Occipital lobe (tissue), 2 donors: ENCODE results near the gene CYTH4. TPM values are rescaled to one million over a fixed set of nuclear protein-coding genes. Genes with fewer than 3 reads are reported as not detected.

Experiments
- DNase-seq: peaks from one replicate; lab custom pipeline; 2025; lab: John Stamatoyannopoulos, UW
- total RNA-seq: library from RNA; depleted of rRNA; stranded (reverse); fragments of >200 nt; gene quantifications from one replicate; pipeline ENCODE4 v1.2.3, GENCODE V29; 2014

Gene CYTH4
- total RNA-seq, 1 donor from 2014 or later: 2.3 TPM

DNA sequence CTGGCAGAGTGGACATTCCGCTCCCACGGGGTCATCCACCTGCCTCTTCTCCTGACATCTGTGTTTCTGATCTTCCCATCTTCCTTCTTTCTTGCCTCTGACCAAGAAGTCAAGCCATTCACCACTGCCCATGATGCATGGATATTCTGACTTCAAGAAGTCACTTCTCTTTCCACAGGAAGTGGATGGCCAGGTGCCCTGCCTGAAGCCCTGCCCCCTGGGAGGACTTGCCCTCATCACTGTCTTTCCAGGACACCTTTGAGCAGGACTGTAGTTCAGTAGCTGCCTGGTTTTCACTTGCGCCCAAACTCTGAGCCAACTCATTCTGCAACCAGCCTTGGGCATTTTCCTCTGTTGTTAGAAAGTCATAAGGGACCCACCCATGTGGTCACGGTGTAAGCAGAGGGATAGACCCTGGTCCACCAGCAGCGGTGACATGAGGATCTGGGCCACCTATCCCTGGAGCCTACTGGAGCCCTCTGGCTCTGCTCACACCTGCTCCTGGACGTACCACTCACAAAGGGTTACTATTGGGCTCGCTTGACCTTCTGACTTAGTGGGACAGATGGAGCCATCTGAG is 6.9 kb downstream of the CYTH4 start:
- no peak for DNase-seq

DNA sequence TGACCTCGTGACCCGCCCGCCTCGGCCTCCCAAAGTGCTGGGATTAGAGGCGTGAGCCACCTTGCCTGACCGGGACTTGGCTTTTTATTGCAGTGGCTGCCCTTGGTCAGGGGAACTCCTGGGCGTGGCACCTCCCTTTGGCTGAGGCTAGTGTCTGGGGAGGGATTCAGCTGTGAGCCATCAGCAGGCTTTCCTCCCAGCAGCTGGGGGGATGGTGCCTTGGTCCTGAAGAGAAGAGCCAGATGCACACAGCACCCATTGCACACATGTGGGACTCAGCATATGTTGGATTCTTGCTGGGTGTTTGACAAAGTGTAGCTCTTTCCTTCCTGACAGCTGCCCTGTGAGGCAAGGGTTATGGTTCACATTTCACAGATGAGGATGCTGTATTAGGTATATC is 8.4 kb downstream of the CYTH4 start:
- DNase-seq: no peak

DNA sequence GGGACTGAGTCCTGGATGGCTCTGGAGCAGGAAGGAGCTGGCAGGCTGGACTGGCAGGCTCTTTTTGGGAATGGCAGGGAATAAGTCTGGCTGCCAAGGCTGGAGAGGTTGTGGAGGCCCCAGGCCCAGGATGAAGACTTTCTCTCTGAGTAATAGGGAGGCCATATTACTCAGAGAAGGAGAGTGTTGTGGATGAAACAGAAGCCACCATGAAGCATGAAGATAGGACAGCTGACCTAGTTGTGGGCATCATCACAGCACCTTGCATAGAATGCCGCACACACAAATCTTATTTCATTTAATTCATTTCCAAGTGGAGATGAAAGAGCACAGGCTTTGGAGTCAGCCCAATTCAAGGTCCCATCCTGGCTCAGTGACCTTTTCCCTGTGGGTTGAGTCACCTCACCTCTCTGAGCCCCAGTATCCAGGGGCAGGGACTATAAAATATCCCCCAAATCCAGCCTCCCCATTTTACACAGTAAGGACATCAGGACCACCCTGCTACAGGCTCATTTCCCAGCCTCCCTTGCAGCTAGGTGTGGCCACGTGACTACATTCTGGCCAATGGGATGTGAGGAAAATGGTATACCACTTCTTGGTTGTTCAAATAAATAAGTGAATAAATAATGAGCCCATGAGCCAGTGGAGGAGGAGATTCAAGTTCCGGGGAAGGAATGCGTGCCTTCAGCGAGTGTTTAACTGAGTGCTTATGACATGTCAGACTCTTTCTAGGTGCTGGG is 9.4 kb downstream of the CYTH4 start:
- DNase-seq: no peak

DNA sequence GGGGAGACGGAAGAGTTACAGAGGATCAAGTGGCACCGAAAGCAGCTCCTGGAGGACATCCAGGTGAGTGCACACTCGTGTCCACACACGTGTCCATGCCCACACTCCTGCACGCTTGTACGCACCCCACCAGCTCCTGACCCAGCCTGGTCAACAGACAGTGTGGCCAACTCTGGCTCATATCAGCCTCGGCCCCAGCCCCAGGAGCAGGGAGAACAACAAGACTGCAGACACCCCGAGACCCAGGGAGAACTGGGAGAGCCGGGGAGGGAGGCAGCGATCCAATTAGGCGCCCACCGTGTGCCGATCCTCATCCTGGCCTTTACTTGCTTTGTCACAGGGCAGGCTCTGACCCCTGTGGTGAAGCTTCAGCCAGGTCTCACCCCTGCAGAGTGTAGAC is 10.3 kb downstream of the CYTH4 start:
- DNase-seq: no peak

DNA sequence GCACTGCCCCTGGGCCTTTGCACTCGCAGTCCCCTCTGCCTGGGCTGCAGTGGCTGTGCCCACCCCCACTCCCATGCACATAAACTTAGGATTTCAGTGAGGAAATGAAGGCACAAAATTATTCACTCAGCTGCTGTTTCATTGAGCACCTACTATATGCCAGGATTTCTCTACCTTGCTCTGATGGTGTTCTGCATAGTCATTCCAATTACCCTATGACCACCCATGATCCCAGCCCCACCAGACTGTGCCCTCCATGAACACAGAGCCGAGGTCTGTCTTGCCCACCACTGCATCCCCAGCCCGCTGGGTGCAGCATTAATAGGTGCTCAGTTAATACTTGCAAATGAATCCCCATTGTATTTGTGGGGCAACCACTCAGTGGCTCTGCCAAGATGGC is 10.9 kb downstream of the CYTH4 start:
- no peak for DNase-seq

DNA sequence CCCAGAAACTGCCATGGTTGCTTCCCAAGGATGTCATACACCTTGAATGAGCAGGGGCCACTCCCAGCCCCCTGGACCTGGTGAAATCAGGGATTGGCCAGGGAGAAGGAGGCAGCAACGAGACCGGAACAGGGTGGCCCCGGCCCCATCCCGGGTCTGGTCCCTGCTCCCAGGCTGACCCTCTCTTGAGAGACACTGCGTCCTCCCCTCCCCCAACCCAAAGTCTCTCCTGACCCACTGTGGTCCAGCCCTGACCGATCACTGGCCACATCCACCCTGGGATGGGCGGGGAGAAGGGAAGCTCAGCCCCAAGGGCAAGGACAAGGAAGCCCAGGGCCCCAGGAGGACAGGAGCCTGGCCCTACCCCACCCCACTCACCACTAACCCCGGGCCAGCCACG is 12.4 kb downstream of the CYTH4 start:
- no peak for DNase-seq

DNA sequence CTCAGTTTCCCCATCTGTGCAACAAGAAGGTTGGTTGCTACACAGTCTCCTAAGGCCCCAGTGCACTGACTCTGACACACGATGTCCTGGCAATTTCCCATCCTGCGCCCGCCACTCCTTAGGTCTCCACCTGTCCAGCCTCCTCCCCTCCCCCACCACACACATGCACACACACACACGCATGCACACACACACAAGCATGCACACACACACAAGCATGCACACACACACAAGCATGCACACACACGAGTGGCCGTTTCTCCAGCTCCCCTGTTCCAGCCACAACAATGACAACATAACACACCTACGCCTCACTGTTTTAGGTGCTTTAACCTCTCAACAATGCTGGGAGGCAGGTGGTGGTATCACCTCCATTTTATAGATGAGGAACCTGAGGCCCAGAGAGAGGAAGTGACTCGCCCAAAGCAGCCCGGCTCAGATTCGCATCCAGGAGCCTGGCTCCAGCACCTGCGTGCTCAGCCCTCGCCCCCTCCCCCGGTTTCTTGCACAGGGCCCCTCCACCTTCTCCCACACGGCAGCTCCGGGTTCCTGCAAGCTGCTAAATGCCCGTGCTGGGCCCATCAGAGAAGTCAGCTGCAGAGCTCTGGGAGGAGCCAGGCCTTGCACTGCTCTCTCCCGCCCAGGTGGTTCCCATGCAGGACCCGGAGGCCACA is 13.0 kb downstream of the CYTH4 start:
- no peak for DNase-seq

DNA sequence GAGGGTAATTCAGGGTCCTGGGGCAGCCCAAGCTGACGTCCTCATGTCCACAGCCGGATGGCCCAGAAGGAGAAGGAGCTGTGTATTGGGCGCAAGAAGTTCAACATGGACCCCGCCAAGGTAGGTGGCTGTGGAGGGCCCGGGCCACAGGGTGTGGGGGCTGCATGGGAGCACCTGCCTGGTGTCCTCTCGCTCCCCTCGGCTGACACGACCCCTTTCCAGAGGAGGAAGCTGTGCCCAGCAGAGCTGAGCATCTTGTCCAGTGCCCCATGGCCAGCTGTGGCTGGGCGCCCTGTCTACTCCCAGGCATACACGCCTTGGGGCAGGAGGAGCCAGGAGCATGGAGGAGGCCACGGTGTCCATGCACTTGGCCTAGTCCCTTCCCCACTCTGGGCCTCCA is 13.6 kb downstream of the CYTH4 start:
- no peak for DNase-seq

DNA sequence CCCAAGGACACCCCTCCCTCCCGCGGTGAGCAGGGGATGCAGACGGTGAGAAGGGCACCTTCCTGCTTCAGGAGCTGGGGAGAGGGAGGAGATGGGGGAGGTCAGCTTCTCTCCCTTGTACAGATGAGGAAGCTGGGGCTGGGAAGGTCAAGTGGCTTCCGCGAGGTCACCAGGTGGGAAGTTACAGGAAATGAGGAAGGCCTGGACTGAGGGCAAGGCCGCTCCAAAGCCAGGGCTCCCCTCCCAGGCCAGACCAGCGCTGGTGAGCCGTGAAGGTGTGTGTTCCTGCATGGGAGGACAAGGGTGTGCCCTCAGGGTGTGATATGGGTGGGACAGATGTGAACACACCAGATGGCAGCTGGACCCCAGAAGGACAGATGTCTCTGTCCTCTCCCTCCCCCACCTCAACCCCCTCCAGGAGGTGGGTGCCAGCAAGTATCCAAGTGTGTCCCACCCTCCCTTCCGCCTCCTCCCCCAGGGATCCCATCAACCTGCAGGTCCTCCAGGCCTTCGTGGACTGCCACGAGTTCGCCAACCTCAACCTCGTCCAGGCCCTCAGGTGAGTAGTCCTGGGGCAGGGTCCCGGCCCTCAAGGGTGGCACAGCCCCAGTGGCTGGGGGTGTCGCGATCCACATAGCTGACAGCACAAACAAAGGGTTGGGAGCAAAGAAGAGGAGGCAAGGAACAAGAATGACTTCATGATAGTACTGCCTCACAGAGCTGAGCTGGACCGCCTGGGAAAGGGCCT is 16.6 kb downstream of the CYTH4 start:
- no peak for DNase-seq

DNA sequence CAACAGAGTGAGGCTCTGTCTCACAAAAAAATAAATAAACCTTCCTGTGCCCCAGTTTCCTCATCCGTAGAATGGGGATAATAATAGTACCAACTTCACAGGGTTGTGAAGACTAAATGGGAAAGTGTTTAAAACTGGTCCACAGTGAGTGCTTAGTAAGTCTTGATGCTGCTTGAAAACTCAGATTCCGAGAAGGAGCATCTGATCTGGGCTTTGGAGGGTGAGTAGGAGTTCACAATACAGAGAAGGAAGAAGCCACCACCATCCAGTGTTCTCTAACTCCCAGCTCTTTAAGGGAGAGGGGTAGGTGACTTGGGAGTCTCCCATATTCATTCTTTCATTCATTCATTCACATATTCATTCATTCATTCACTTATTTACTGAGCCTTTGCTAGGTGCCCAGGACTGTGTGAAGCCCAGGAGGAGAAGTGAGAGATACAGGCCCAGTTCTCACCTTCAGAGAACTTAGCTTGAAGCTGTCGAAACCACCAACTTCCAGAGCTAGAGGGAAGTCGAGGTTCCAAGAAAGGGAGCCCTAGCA is 17.7 kb downstream of the CYTH4 start:
- DNase-seq: no peak

DNA sequence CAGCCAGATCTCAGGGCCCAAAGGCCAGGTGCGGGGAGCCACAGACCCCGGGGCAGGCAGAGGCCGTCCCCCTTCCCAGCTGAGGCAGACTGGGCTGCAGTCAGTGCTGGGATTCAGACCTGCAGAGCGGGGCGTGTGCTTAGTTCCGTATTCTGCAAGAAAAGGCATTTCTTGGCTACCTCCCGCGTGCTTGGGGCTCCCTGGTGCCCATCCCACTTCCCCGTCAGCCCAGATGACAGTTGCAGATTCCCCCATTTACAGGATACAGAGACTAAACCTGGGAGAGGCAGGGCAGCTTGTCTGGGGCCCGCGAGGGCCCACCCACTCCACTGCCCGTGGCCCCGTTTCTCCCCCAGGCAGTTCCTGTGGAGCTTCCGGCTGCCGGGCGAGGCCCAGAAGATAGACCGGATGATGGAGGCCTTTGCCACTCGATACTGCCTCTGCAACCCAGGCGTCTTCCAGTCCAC is 18.3 kb downstream of the CYTH4 start:
- no peak for DNase-seq

DNA sequence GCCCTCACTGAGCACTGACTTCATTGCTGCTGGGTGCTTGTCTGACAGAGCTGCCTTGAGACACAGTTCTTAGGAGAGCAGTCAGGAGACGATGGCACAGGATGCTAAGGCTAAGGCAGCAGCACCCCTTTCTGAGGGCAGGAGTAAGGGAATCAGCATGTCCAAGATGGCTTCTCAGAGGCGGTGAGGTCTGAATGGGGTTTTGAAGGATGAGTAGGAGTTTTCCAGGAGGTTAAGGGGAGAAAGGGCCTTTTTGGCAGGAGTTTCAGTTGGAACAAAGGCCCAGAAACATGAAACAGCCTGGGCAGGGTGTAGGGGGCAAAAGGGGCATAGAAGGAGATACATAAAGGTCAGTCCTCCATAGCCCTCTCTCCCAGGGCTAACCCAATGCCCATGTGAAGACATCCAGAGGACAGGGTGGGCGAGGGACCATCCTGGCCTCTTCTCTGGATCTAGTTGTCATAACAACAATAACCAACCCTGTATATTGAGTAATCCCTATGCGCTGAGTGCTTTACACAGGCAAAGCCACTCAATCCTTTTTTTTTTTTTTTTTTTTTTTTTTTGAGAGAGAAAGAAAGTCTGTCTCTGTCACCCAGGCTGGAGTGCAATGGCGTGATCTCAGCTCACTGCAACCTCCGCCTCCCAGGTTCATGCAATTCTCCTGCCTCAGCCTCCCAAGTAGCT is 19.0 kb downstream of the CYTH4 start:
- no peak for DNase-seq

DNA sequence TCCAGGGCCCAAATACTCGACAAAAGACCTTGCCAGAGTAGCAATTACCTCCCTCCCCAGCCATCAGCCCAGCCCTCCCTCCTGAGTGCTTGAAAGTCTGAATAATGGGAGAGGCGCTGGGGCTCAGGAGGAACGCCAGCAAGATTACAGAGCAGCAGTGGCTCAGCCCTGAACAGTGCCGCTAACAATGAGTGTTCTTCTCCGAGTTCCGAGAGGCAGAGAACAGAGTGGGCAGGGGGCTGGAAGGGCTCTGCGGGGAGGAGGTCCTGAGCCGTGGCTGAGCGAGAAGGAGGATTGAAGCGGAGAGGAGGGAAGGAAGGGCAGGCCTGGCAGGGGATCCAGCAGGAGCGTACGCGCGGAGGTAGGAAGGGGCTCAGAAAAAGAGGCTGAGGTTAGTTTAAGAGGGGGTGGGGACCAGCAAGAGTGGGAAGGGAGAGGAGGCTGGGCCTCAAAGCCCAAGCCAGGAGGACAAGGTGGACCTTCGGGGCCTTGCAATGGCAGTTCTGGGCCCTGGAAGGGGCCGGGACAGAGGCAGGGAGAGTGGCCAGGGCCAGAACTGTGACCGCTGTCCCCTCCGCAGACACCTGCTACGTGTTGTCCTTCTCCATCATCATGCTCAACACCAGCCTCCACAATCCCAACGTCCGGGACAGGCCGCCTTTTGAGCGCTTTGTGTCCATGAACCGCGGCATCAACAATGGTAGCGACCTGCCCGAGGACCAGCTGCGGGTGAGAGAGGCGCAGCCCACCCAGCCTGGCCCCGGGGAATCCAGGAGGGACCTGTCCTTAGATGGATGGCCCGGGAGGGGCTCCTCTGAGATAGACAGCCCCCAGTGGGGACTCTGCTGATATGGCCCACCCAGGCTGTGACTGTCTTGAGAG is 20.6 kb downstream of the CYTH4 start:
- DNase-seq: no peak

DNA sequence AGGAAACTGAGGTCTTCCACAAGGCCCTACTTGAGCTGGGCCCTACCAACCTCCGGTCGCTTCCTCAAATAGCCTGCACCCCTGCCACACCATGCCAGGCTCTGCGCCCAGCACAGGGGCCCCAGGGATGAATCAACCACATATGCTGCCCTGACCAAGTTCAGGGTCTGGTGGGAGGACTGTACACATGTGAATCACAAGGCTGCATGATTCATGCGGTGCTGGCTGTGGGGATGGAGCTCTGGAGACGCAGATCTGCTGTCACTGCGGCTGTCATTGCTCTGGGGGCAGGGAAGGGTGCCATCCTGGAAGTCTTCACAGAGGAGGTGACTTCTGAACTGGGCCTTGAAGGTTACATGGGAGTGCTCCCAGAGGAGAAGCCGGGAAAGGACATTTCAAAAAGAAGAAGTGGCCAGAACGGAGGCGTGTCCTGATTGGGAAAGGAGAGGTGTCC is 21.5 kb downstream of the CYTH4 start:
- DNase-seq: peak; percentile 52

DNA sequence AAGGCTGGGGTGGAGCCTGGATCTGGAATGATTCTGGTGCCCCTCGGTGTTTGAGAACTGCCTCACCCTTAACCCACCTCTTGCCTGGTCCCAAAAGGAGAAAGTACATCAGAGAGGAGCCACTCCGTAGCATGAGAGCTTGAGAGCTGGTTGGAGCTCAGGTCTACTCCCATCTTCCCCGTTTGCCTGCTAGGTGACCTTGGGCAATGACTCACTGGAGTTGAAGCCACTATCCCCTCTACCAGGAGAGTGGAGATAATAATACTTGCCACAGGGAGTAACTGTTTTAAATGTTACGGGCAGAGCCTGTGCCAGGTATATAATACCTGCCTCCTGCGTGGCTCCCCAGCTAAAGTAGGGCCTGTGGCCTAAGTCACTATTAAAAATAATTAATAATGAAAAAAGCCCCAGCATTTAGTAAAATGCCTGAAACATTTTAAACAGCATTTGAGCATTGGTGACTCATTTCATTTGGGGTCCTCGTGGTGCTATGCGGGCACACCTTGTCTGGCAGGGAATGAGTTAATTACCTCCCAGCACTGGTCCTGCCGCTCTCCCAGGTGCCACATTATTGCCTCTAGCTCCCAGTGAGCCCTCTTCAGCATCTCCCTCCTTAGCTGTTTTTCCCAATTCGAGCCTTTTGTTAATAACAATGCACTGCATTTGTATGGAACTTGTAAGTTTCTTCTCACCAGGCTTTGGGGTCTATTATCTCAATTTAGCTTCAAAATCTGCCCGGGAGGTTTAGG is 22.5 kb downstream of the CYTH4 start:
- DNase-seq: no peak

DNA sequence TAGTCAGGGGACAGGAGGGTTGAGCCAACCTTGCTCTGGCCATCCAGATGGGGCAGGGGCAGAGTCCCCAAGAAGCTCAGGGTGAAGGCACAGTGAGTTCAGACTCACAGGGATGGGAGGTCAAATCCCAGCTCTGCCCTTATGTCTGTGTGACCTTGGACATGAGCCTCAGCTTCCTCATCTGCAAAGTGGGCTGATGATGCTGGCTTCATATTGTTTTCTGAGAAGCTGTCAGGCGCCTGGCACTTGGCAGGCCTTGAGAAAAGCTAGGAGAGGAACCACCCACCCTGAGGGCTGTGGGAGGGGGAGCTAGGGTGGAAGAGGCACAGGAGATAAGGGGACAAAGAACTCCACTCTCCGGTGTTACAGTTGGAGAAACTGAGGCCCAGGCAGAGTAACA is 23.6 kb downstream of the CYTH4 start:
- DNase-seq: no peak

DNA sequence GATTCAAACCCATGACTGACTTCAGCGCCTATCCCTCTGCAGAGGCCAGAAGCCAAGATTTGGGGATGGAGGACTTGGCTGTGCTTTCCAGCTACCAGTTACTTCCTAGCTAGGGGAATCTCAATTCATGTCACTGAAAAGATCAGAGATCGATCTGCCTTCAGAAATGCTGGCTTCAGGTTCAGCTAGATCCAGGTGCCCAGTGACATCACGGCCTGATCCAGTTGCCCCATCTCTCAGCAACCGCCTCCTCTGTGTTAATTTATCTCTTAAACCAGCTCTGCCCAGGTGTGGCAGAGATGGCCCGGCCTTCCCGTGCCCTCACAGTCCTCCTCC is 24.2 kb downstream of the CYTH4 start:
- DNase-seq: no peak

DNA sequence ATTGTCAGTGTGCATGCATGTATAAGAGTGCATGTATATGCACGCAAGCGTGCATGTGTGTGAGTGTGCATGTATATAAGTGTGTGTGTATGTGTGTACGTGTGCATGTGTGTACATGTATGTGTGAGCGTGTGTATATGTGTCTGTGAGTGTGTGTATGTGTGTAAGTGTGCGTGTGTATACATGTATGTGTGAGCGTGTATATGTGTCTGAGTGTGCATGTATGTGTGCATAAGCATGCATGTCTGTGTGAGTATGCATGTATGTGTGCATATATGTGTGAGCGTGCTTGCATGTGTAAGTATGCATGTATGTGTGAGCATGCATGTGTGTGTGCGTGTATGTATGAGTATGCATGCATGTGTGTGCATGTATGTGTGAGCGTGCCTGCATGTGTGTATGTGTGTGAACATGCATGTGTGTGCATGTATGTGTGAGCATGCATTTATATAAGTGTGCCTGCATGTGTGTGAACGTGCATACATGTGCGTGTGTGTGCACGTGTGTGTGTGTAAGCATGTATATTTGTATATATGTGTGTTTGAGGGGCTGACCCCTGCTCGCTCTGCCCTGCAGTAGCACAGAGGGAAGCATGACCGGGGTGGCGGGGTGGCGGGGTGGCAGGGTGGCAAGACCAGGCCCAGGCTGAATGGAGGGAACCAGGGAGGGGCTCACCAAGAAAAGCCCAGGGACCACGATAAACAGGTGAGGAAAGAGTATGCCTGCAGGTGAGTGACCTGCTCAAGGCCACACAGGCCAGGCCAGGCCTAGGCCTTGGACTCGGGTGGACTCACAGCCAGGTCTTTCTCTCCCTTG is 26.3 kb downstream of the CYTH4 start:
- no peak for DNase-seq
